ENCODE data around the gene LETM1. TPM values are rescaled to one million over a fixed set of nuclear protein-coding genes. Genes with fewer than 3 reads are reported as not detected.

LETM1 gene
- total RNA-seq (46.4 TPM), polyA plus RNA-seq (ENCODE audit: insufficient read depth, low read depth, low replicate concordance) (20.0 TPM)
- long read RNA-seq, donor 1, full-length matches to known transcripts: 2 of 2 reads
- long read RNA-seq, donor 1, partial matches to known transcripts: 0 of 2 reads
- long read RNA-seq, donor 1, other reads (novel, unspliced or antisense): 0 of 2 reads
- long read RNA-seq, donor 2, partial matches to known transcripts: 0 of 1 reads
- long read RNA-seq, donor 2, other reads (novel, unspliced or antisense): 0 of 1 reads
- long read RNA-seq, donor 3, full-length matches to known transcripts: 3 of 3 reads
- long read RNA-seq, donor 3, partial matches to known transcripts: 0 of 3 reads
- long read RNA-seq, donor 3, other reads (novel, unspliced or antisense): 0 of 3 reads
- long read RNA-seq, donor 4, full-length matches to known transcripts: 5 of 20 reads
- long read RNA-seq, donor 4, partial matches to known transcripts: 15 of 20 reads
- long read RNA-seq, donor 4, other reads (novel, unspliced or antisense): 0 of 20 reads
- long read RNA-seq, donor 5: 0 reads
- long read RNA-seq, donor 6: 0 reads
- long read RNA-seq, donor 7, full-length matches to known transcripts: 16 of 39 reads
- long read RNA-seq, donor 7, partial matches to known transcripts: 10 of 39 reads
- long read RNA-seq, donor 7, other reads (novel, unspliced or antisense): 13 of 39 reads
- long read RNA-seq, donor 8, full-length matches to known transcripts: 2 of 2 reads
- long read RNA-seq, donor 8, partial matches to known transcripts: 0 of 2 reads
- long read RNA-seq, donor 8, other reads (novel, unspliced or antisense): 0 of 2 reads
- long read RNA-seq, donor 9: 0 reads
- long read RNA-seq, donor 10, full-length matches to known transcripts: 3 of 3 reads
- long read RNA-seq, donor 10, partial matches to known transcripts: 0 of 3 reads
- long read RNA-seq, donor 10, other reads (novel, unspliced or antisense): 0 of 3 reads

DNA sequence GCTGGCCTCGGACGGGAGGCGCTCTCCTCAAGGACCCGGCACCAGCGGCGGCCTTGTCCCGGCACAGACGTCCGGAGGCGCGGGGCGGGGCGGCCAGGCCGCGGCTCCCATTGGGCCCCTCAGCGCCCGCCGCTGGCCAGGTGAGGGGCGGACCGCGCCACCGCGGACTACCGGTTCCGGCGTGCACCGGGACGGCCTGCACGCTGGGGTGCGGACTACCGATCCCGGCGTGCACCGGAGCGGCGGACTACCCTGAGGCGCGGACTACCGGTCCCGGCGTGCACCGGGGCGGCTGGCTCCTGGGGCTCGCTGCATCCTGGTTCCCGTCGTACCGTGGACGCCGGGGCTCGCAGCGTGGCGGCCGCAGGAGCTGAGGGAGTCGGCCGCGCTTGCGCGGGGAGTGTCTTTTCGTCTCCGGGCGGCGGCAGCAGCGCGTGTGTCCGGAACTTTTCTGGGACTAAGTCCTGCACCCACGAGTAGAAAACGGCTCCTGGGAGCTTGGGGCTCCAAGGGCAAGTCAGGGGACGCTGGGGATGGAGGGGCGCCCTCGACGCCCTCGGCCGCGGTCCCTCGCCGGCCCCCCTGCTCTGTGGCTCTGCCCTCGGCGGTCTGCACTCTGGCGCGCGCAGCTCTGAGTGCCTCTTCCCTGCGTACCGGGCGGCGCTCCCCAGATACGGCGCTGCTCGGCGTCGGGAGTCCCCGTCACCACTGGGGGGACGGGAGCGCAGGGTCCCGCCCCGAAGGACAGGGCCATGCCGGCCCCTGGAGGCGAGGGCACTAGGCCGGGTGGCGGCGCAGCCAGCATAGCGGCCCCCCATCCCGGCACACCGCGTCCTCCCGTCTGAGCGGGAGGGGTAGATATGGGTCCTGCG, at the start of gene LETM1:
LETM1 (minus strand) TSS at position 86 of the 872 bp plus-strand sequence. CDS start 206 bp downstream, outside the sequence.
- Histone ChIP-seq H3K4me1 (ENCODE audit: control insufficient read depth in 2 of 3, insufficient read depth in 2 of 3, low read depth in 1 of 3, low read length in 3 of 3) (peaks cover 0 to 34% (median 7%) of the 10 kb centered on the region in 3 donors), H3K4me3 (ENCODE audit: low read length in 3 of 3) (peak within 1 kb of the TSS; percentile 66 to 80 (median 73)), H3K9ac (ENCODE audit: low read length in 3 of 3) (peak within 1 kb of the TSS; percentile 30 to 82 (median 71)), H3K27me3 (ENCODE audit: control insufficient read depth, insufficient read depth, low read length) (no peaks in the 10 kb centered on the region), H3K27ac (ENCODE audit: low read depth in 2 of 2, low read length in 2 of 2) (peak within 1 kb of the TSS; percentile 76 to 80), H3K36me3 (ENCODE audit: control insufficient read depth in 2 of 3, insufficient read depth in 3 of 3, low read length in 3 of 3) (no peaks in the 10 kb centered on the region), H3K9me3 (ENCODE audit: control insufficient read depth in 2 of 3, insufficient read depth in 1 of 3, low read length in 3 of 3) (no peaks in the 10 kb centered on the region)
- FAIRE-seq (no peak), DNase-seq (peak; percentile 96 to 99 (median 97))
- intact Hi-C loops (cut with DNase I): no loop called here
- TF ChIP-seq, protein P1, sequence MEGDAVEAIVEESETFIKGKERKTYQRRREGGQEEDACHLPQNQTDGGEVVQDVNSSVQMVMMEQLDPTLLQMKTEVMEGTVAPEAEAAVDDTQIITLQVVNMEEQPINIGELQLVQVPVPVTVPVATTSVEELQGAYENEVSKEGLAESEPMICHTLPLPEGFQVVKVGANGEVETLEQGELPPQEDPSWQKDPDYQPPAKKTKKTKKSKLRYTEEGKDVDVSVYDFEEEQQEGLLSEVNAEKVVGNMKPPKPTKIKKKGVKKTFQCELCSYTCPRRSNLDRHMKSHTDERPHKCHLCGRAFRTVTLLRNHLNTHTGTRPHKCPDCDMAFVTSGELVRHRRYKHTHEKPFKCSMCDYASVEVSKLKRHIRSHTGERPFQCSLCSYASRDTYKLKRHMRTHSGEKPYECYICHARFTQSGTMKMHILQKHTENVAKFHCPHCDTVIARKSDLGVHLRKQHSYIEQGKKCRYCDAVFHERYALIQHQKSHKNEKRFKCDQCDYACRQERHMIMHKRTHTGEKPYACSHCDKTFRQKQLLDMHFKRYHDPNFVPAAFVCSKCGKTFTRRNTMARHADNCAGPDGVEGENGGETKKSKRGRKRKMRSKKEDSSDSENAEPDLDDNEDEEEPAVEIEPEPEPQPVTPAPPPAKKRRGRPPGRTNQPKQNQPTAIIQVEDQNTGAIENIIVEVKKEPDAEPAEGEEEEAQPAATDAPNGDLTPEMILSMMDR (IDR thresholded peaks at IDR 0.05; ENCODE audit: borderline replicate concordance, extremely low read depth, insufficient read depth): no peak

DNA sequence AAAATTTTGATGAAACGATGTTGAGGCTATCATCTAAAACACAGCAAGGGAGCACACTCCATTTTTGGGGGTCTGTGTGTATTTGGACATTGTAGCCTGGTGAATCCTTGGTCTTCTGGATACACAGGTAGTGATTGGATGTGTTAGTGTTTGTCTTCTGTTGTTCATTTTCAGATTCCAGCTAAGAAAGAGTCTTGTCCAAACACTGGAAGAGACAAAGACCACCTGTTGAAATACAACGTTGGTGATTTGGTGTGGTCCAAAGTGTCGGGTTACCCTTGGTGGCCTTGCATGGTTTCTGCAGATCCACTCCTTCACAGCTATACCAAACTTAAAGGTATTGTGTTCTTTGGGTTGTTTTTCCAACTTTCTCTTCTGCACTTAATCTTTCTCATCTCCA, 48.1 kb upstream of the LETM1 start:
- no peak overlapping the region for H3K27ac ChIP-seq (ENCODE audit: low read depth in 2 of 2, low read length in 2 of 2)
- intact Hi-C loops (cut with DNase I): no loop called here
- DNase-seq (peak in 1 of 5 donors; percentile 16), FAIRE-seq (no peak)
- no peak overlapping the region for H3K4me3 ChIP-seq (ENCODE audit: low read length in 3 of 3)
- H3K27me3 ChIP-seq (ENCODE audit: control insufficient read depth, insufficient read depth, low read length): no peaks in the 10 kb centered on the region
- H3K9ac ChIP-seq (ENCODE audit: low read length in 3 of 3): no peak overlapping the region
- H3K36me3 ChIP-seq (ENCODE audit: control insufficient read depth in 2 of 3, insufficient read depth in 3 of 3, low read length in 3 of 3): peaks cover 0 to 7% (median 4%) of the 10 kb centered on the region in 3 donors
- no peaks in the 10 kb centered on the region for H3K4me1 ChIP-seq (ENCODE audit: control insufficient read depth in 2 of 3, insufficient read depth in 2 of 3, low read depth in 1 of 3, low read length in 3 of 3)
- TF ChIP-seq, protein P1 (IDR thresholded peaks at IDR 0.05; ENCODE audit: borderline replicate concordance, extremely low read depth, insufficient read depth): no peak
- no peaks in the 10 kb centered on the region for H3K9me3 ChIP-seq (ENCODE audit: control insufficient read depth in 2 of 3, insufficient read depth in 1 of 3, low read length in 3 of 3)

DNA sequence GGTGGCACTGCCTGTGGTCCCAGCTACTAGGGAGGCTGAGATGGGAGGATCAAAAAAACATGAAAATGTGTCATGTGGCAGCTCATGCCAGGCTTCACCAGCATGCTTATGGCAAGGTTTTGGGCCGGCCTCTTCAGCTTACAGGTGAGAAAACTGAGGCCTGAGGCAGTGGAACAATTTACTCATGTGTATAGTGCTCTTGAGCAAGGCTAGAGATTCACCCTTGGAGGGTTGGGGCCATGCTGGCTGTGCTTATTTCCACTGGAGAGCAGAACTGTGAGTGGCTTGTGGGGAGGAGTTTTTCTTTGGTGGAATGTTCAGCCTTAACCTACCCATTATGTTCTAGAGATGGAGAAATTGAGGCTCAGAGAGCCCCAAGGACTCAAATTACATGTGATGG, 47.1 kb upstream of the LETM1 start:
- TF ChIP-seq, protein P1 (IDR thresholded peaks at IDR 0.05; ENCODE audit: borderline replicate concordance, extremely low read depth, insufficient read depth): no peak
- no peaks in the 10 kb centered on the region for H3K4me1 ChIP-seq (ENCODE audit: control insufficient read depth in 2 of 3, insufficient read depth in 2 of 3, low read depth in 1 of 3, low read length in 3 of 3)
- no peaks in the 10 kb centered on the region for H3K9me3 ChIP-seq (ENCODE audit: control insufficient read depth in 2 of 3, insufficient read depth in 1 of 3, low read length in 3 of 3)
- no peak overlapping the region for H3K9ac ChIP-seq (ENCODE audit: low read length in 3 of 3)
- intact Hi-C loops (cut with DNase I): no loop called here
- peaks cover 0 to 7% (median 4%) of the 10 kb centered on the region in 3 donors for H3K36me3 ChIP-seq (ENCODE audit: control insufficient read depth in 2 of 3, insufficient read depth in 3 of 3, low read length in 3 of 3)
- DNase-seq (no peak), FAIRE-seq (no peak)
- no peaks in the 10 kb centered on the region for H3K27me3 ChIP-seq (ENCODE audit: control insufficient read depth, insufficient read depth, low read length)
- no peak overlapping the region for H3K27ac ChIP-seq (ENCODE audit: low read depth in 2 of 2, low read length in 2 of 2)
- H3K4me3 ChIP-seq (ENCODE audit: low read length in 3 of 3): no peak overlapping the region

Measured in kidney (tissue), 22 donors.